ENCODE measurements around the gene NEAT1.
"Not testable (repeated sequence)": the region's sequence is repeated elsewhere in the genome, so short reads cannot be mapped to it uniquely, and the experiment has no call there.

The NEAT1 gene

DNA sequence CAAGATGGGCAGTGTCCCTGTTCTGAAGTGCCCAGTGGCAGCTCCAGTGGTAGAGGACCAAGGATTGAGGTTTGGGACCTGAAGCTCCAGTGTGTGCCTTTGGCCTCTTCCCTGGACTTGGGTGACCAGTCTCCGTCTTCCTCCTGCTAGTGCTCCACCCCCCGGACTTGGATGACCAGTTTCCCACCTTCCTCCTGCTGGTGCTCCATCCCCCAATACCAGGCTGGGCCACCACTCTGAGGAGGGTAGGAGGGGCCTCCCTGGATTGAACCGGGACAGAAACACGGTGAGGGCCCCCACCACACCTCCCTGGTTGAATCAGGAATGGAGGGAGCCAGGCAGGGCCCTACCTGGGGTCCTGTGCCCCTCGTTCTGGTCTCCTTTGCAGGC lies 10.9 kb upstream of the NEAT1 start:
- DNase-seq, result no peak

DNA sequence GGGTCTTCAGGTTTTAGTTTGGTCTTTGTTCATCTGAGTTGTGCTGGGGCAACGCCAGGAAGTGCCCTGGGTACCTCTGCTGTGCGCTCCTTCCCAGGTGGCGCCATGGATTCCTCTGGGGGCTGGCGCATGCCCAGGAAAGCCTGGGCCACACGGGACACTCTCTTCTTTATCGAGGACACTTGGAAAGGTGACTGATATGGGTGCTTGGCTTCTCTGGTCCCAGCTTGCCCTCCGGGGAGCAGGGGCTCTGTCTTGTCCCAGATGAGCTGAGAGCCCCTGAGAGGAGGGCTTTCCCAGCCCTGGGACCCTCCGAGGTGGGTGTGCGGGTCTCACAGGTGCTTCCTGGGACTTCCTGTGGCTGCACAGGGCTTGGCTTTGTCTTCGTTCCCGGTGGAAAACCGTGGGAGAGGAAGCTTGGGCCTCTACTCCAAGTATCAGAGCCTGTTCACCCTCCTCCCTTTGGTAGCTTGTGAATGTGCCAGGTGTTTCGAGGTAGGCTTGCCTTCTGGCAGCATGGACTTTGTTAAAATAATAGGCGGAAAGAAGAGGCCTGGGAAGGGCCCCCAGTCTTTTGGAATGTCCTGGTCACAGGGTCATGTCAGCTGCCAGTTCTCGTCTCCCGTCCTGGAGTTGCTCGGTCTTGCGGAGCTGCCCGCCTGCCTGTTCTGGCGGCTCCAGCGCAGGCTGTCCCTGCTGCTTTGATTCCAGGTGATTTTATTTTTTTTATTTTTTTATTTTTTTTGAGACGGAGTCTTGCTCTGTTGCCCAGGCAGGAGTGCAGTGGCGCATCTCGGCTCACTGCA lies 10.1 kb upstream of the NEAT1 start:
- no peak for DNase-seq

DNA sequence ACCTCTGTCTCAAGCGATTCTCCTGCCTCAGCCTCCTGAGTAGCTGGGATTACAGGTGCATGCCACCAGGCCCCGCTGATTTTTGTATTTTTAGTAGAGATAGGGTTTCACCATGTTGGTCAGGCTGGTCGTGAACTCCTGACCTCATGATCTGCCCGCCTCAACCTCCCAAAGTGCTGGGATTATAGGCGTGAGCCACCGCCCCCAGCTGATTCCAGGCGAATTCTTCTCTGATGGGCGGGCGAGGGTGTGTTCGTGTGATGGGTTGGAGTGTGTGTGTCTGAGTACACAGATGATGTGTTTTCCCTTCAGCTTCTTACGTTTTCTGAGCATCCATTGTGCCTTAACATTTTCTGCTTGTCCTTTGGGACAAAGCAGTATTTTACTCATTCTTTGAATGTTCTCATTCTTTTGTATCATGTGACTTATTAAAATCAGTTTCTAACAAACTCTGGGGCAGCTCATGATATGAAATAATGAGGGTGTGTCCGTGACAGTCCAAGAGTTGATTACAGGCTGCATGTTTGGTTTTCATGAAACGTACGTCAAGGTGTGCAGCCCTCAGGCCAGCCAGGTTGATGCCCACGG lies 9.4 kb upstream of the NEAT1 start:
- DNase-seq, result not testable (repeated sequence)

DNA sequence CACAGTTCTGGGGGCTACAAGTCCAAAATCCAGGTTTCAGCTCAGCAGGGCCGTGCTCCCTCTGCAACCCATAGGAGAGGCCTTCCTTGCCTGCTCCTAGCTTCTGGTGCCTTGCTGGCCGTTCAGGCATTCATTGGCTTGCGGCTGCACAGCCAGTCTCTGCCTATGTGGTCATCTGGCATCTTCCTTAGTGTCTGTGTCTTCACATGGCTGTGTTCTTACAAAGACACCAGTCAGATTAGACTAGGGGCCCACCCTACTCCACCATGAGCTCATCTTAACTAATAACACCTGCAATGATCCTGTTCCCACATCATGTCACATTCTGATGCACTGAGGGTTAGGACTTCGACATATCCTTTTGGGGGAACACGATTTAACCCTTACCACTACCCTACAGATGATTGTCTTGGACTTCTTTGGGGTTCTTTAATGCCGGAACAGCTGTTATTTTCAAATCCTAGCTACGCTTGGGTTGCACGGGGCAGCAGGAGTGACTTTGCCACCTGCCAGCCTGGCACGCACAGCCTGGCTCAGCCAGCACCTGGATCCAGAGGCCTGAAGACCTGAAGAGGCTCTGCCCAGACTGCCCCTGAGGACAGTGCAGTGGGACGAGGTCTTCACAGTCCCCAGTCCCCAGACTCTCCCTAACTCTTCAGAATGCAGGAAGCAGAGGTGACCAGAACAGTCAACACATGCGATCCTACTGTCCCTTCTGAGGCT lies 7.7 kb upstream of the NEAT1 start:
- DNase-seq, result no peak

DNA sequence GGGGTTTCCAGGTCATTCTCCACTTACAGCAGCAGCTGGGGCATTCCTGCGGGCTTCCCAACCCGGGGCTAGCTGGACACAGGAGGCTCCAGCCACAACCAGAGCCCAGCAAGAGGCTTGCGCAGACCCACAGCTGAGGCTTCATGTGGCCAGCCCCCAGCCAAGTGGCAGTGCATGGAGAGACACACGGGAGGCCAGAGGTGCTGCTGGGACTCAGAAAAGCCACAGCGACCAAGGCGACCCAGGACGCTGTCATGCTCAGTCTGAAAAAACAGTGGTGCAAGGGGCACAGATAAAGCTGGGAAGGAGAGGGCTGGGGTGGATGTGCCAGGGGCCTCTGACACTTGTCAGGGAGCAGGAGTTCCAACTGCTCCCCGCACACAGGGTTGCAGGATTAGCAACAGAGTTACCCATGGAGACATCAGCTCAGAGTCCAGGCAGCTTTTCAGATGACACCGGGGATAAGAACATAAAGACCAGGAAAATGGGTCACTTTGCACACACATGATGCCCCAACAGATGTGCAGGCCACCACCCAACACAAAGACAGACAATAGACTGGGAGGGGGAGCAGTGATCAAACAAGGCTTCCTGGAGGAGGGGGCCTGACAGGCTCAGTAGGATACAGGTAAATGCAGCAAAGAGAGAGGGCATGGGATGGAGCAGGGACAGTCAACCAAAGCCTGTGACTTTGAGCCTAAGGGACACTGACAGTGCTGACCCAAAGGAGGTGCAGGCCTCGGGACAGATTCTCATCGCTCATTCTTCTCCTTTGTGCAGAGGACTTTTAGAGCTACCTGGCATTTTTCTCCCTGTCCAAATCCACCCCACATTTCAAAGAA lies 6.9 kb upstream of the NEAT1 start:
- no peak for DNase-seq

DNA sequence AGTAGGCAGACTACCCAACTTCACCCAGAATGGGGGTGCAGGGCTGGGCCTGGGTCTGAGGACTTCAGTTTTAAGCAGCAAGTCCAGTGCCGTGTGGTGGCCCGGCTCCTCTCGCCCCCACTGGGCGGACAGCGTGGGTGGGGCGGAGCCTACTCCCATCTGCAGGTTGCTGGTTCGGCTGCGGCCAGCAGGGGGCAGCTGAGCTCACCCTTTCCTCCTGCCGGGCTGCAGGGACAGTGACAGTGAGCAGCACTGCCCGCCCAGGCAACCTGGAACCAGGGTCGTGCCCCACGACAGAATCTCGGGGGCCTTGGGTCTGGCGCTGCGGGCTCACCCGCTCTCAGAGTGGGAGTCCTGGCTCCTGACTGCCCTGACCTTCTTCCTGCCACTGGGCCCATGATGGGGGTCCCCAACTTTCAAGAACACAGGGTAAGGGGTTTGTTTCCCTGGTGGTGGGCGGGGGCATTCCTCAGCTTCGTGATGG lies 6.2 kb upstream of the NEAT1 start:
- peak; percentile 95 for DNase-seq

DNA sequence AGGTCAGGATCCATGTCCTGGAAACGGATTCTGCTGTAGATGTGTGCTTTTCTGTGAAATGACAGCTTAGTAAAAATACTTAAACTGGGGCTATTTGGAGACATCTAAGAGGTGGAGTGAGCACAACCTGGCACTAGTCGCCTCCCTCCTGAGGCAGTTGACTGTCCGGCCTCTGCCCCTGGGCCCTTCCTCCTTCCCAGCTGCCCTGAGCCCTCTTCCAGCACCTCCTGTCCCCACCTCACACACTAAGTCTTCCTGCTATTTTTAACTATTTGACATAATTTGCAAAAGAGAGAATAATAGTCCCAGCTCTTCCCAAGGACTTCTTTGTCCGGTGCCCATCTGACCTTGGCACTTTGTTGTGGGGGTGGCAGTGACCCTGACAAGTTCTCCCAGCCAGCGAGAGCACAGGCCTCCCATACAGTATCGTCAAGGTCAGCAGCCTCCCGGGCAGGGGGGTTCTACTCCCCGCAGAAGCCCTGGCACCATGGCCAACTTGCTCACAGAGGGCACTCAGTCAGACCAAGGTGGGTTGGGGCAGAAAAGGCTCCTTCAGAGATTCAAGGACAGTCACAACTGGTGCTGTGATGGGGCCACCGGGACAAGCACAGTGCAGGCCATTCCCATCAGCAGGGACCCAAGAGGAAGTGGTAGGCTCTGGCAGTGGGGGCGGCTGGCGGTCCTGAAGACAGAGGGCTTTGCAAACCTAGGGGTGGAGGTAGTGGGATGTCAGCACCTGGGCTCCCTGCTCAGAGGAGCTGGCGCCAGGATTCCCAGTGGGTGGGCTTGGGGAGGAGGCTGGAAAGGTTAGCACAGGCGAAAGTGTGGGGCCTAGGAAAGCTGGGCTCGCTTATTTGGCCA lies 5.5 kb upstream of the NEAT1 start:
- peak; percentile 53 for DNase-seq

DNA sequence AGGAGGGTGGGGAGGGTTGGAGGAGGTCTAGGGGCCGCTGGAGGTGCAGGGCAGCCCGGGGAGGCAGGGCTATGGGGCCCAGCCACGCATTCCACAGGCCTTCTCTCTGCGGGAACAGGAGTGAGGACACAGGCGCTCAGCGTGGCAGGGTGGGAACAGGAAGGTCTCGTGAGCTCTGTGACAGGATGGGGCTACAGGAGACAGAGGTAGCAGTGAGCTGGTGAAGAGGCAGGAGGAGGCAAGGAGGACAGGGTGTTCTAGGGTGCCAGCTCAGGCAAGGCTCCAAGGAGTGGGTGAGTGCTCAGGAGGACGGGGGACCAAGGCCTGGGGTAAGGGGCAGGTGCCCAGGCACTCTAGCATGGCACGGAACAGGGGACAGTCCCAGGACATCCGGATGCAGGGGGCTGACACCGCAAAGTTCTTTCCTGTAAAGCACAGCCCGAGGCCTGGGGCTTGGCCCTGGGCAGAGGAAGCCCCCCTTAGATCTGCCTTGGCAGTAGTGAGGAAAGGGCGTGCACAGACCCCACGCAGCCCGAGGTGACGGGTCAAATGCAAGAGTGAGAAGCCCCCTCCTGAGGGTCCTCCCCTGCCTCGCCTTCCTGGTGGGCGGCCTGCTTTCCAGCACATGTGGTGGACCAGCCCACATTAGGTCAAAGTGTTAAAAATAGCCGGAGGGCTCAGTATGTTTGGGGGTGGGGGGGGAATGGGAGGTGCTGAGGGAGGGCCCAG lies 4.7 kb upstream of the NEAT1 start:
- peak; percentile 56 for DNase-seq

DNA sequence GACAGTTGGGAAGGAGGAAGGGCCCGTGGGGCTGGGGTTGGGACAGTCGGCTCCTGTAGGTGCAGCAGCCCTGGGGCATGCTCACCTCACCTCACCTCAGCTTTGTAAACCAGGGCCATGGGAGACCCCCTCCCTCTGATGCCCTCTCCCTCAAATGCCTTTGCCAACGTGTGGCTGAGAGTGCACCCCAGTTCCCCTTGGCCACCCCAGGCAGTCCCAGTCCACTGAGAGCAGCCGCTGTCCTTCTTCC lies 4.2 kb upstream of the NEAT1 start:
- DNase-seq, result peak; percentile 49

DNA sequence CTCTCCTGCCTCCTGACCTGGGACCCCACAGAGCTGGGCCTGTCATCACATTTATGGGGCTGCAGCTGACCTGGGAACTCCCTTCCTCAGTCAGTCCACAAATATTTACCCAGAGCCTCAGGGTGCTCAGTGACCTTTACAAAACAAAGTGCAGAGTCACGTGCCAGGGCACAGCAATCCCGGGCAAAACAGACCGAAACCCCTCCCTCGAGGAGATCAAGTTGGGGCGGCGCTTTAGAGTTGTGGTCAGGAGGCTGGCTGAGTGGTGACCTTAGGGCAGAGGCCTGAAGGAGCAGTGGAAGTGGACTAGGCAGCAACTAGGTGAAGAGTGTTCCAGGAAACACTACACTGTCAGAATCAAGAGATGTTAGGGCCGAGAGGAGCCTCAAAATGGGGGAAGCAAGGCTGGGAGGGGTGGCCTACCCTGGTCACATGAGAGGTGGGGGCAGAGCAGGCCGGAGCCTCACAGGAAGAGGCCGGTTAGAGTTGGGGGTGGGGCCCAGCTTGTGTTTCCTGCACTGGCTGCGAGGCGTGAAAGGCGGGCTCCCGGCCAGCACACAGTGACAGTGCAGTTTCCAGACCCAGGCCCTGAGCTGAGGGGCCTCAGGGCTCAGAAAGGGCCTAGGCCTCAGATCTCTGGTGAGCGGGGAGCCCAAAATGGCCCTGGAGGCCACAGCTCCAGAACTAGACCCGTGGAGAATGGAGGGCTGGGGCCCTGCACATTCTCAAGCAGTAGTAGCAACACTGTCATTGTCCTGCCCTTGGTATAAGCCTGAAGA lies 3.7 kb upstream of the NEAT1 start:
- DNase-seq, result peak; percentile 97

DNA sequence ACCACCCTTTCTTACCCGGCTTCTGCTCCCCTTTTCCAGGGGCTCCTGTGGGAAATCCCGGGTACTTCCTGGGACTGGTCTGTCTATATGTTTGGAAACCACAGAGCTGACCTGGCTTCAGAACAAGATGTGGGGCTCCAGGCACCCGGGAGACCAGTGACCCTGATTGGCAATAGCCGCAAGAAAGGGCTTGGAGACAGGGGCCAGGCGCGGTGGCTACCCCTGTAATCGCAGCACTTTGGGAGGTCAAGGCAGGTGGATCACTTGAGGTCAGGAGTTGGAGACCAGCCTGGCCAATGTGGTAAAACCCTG lies 3.2 kb upstream of the NEAT1 start:
- no peak for DNase-seq

DNA sequence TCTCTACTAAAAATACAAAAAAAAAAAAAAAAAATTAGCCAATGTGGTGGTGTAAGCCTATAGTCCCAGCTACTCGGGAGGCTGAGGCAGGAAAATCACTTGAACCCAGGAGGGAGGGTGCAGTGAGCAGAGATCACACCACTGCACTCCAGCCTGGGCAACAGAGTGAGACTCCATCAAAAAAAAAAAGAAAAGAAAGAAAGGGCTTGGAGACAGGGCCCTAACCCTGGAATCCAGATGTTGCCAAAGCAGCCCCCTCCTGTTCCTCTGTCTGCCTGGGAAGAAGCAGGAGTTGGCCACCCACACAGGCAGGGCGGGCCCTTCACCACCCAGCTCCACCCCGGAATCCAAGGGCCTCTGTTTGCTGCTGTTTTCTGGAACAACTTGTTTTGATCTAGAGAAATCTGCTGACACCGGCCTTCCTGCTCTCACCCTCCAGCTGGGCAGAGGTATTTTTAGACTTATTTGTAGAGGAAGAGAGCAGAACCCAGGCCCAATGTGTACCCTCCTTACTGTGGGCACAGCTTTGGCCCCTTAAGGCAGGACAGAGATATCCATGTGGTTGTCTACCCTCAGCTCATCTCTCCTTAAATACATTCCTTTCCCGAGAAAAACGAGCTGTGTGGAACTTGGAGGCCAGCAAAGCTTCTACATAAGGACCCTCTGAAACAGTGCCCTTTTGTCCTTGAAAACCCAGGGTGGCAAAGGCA lies 2.7 kb upstream of the NEAT1 start:
- DNase-seq, result peak; percentile 81

DNA sequence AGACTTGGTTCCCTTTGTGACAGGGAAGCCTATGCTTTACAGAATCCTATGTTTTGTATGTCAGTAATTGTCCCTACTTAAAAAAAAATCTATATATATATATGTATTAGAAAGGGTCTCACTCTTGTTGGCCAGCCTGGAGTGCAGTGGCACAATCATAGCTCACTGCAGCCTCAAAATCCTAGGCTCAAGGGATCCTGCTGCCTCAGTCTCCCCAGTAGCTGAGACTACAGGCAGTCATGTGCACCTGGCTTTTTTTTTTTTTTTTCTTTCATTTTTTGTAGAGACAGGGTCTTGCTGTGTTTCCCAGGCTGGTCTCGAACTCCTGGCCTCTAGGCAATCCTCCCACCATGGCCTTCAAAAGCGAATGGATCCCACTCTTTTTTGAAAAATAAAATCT lies 2.1 kb upstream of the NEAT1 start:
- DNase-seq, result no peak

DNA sequence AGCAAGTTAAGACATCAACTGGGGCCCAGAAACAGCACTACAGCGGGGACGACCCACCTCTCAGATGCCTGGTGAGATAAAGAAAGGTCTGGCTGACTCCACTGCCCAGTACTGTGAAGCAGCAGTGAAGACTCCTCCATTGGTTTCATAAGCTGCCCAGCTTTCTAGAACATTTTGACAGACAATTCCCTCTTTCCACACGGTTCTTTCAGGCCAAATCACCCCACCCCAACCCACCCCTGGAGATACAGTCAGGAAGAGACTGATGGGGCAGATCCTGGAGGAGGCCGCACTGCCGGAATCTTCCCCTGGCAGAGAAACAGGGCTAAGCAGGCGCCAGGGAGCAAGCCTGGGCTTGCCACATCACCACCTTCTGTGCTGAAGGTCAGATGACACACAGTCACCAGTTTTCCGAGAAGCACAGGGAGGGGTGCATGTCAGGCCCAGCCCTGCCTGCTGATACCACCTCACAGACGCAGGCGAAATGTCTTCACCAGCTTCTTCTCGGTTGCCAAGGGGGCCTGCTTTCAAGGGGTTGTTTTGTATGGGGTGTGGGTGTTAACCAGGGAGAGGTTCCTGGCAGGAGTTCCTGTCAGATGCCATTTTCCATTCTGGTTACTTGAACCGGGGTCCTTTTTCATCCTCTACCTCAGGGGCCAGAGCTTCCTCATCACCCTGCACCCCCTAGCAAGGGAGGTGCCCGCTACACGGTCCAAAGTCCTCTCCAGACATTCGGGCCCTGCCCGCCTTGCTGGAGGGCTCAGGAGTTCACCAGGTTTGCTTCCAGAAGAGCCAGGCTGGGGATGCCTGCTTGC lies 1.4 kb upstream of the NEAT1 start:
- DNase-seq, result peak; percentile 90

DNA sequence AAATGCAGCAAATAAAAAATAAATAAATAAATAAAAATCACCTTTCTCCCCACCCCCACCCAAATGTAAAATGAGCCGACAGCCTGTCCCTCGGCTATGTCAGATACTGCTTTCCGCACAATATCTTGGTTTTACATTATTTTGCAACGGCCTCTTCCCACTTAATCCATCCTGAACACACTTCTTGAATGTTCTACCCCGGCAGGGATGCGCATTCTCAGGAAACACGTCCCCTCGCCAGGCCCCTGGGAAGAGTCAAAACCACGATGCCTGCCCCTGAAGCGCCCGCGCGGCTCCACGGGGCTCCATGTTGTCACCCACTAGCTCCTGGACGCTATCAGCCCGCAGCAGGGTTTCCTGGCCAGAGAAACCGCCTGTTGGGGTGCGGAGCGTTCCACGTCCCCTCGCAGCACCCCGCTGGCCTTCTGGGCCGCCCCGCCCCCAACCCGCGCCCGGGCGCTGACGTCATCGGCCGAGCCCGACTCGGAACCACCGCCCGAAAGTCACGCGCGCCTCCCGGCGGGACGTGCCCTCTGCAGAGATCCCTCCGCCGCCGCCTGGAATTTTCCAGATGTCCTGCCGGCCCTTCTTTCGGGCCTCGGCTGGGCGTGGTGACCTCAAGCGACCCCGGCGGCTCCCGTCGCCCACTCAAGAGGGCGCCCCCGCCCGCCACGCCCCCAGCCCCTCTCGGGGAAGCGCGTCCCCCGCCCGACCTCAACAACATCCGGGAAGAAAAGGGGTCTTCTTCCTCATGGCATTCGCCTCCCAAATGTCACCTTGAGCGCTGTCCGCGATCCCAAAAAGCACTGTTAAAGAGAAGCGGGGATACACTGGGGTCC lies 585 bp upstream of the NEAT1 start:
- peak; percentile 98 for DNase-seq

DNA sequence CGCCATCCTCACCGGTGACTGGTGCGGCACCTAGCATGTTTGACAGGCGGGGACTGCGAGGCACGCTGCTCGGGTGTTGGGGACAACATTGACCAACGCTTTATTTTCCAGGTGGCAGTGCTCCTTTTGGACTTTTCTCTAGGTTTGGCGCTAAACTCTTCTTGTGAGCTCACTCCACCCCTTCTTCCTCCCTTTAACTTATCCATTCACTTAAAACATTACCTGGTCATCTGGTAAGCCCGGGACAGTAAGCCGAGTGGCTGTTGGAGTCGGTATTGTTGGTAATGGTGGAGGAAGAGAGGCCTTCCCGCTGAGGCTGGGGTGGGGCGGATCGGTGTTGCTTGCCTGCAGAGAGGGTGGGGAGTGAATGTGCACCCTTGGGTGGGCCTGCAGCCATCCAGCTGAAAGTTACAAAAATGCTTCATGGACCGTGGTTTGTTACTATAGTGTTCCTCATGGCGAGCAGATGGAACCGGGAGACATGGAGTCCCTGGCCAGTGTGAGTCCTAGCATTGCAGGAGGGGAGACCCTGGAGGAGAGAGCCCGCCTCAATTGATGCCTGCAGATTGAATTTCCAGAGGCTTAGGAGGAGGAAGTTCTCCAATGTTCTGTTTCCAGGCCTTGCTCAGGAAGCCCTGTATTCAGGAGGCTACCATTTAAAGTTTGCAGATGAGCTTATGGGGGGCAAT lies 1.1 kb downstream of the NEAT1 start:
- peak; percentile 57 for DNase-seq

DNA sequence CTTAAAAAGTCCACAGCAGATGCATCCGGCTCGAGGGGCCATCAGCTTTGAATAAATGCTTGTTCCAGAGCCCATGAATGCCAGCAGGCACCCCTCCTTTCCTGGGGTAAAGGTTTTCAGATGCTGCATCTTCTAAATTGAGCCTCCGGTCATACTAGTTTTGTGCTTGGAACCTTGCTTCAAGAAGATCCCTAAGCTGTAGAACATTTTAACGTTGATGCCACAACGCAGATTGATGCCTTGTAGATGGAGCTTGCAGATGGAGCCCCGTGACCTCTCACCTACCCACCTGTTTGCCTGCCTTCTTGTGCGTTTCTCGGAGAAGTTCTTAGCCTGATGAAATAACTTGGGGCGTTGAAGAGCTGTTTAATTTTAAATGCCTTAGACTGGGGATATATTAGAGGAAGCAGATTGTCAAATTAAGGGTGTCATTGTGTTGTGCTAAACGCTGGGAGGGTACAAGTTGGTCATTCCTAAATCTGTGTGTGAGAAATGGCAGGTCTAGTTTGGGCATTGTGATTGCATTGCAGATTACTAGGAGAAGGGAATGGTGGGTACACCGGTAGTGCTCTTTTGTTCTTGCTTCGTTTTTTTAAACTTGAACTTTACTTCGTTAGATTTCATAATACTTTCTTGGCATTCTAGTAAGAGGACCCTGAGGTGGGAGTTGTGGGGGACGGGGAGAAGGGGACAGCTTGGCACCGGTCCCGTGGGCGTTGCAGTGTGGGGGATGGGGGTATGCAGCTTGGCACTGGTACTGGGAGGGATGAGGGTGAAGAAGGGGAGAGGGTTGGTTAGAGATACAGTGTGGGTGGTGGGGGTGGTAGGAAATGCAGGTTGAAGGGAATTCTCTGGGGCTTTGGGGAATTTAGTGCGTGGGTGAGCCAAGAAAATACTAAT lies 1.9 kb downstream of the NEAT1 start:
- peak; percentile 84 for DNase-seq

Measured in stimulated activated CD4-positive, alpha-beta T cell treated with anti-CD3 and anti-CD28 coated beads, Interleukin-15, amount 100 ng/mL, for 24 hours (primary cell).